ENCODE results near the gene CUBN.

The CUBN gene

DNA sequence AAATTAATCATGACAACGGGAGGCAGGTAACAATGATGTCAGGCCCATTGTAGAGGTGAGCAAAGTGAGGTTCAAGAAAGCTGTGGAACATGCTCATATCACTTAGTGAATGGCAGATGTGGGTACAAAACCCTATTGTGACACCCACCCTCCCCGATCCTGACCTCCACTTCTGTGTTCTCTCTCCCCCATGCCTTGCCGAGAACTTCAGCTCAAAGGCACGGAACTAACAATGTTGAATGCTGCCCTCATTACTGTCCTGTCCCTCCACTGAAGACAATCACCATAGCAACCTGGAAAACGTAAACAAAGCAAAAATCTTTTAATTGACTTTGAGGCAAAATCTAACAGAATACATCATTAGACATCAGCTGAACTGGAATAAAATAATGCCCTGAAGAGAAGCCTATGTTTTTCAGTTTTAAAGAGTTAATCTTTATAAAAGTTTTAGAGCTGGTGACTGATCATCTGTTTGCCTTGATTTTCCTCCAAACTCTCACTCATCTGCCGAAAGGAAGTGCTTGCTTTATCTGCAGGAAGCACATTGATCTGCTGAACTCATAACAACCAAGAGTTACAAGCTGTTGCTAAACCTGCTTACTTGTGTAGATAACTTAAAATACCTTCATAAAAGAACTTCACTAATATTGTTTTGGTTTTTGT lies 133.6 kb downstream of the CUBN start:
- DNase-seq (ENCODE audit: low spot score in 2 of 2): peak in 1 of 2 experiments; percentile 12
- no peaks in the 10 kb centered on the region for H3K27me3 ChIP-seq (ENCODE audit: low read depth)
- no peak overlapping the region for H3K4me3 ChIP-seq
- no peaks in the 10 kb centered on the region for H3K9me3 ChIP-seq
- no peaks in the 10 kb centered on the region for H3K36me3 ChIP-seq (replicated peaks)
- H3K4me1 ChIP-seq: peaks cover 7% of the 10 kb centered on the region; the same call in 1 of the 2 replicates
- in situ Hi-C loops (cut with MboI; ENCODE audit: low sequenced_read_pairs): no loop called here

DNA sequence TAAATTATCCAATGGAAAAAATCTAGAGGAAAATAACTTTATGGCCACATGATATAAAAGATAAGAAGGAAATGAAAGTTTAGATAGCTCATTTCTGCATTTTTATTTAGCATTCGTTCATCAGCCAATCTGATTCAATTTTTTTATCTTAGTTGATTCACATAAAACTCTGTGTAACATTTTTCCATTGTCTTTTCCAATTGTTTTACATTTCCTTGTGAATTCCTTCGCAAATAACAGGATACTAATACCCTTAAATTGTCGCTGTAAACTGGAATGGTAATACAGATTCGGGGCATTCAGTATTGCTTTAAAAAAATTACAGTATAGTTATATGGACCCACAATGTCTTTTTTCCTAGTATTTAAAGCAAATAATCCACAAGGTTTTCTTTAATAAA lies 136.4 kb downstream of the CUBN start:
- DNase-seq (ENCODE audit: low spot score in 2 of 2): no peak
- Histone ChIP-seq H3K36me3 (replicated peaks) (no peaks in the 10 kb centered on the region), H3K4me3 (no peak overlapping the region), H3K27me3 (ENCODE audit: low read depth) (no peaks in the 10 kb centered on the region), H3K4me1 (peaks cover 7% of the 10 kb centered on the region; the same call in 1 of the 2 replicates), H3K9me3 (no peaks in the 10 kb centered on the region)
- in situ Hi-C loops (cut with MboI; ENCODE audit: low sequenced_read_pairs): no loop called here

DNA sequence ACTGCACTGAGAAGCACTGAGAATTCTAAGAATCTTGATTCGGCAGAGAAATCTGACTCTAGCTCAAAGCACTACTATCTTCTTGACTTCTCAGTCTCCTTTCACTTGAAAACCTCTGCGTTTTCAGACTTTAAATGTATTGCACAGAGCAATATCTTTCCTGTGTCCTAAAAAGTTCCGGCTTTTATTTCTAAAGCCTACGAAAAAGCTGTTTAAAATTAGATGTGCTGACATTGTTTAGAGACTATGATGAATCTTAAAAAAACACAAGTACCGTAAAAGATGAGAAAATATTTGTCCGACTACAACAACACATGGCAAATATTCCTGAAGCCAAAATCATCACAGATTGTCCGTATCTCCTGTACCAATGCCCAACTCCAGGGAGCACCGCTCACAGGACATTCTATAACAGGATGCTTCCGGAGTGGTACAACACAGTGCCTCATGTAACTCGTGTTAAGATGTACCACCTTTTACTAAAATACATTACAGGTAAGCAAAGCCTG lies 136.9 kb downstream of the CUBN start:
- no peak overlapping the region for H3K4me3 ChIP-seq
- H3K36me3 ChIP-seq (replicated peaks): no peaks in the 10 kb centered on the region
- H3K27me3 ChIP-seq (ENCODE audit: low read depth): no peaks in the 10 kb centered on the region
- no peaks in the 10 kb centered on the region for H3K9me3 ChIP-seq
- peaks cover 7% of the 10 kb centered on the region; the same call in 1 of the 2 replicates for H3K4me1 ChIP-seq
- no peak for DNase-seq (ENCODE audit: low spot score in 2 of 2)
- in situ Hi-C loops (cut with MboI; ENCODE audit: low sequenced_read_pairs): no loop called here

DNA sequence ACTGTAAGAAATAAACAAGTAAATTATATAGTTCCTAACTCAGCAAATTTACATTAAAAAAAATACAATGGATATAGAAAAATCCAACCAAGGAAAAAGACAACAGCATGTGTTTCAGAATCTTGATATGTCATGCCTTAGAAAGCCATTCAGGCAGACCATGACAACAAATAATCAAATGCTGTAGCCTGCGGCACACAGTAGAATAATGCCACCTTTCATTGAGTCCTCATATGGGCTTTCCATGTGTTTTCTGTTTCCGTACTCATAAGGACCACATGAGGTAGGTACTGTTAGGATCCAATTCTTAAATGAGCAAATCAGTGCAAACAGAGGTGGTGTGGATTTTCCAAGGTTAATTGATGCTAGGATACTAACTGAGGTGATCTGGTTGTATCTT lies 138.6 kb downstream of the CUBN start:
- Histone ChIP-seq H3K9me3 (no peaks in the 10 kb centered on the region), H3K4me1 (peaks cover 17% of the 10 kb centered on the region), H3K4me3 (no peak overlapping the region), H3K27me3 (ENCODE audit: low read depth) (no peaks in the 10 kb centered on the region), H3K36me3 (replicated peaks) (no peaks in the 10 kb centered on the region)
- in situ Hi-C loops (cut with MboI; ENCODE audit: low sequenced_read_pairs): no loop called here
- no peak for DNase-seq (ENCODE audit: low spot score in 2 of 2)

DNA sequence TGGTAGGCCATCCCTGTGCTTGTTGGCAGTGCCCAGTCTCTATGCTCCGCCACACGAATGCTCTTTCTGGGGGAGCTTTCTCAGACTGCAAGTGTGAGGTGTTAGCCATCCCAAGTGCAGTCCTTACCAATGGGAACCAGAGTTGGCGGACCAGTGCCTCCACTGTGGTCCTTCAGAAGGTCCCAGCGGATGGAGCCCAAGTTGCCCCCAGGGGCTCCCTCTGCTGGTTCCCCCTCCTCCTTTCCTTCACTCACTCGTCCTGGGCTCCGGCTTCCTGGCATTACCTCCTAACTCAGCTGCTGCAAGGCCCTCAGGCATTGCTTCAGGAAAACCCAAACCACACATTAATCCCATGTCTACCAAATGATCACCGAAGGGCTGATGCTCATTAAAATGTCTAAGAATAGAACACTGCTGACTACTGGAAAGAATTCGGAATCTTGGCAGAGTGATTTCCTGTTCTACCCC lies 139.8 kb downstream of the CUBN start:
- no peak for DNase-seq (ENCODE audit: low spot score in 2 of 2)
- in situ Hi-C loops (cut with MboI; ENCODE audit: low sequenced_read_pairs): no loop called here
- no peaks in the 10 kb centered on the region for H3K36me3 ChIP-seq (replicated peaks)

DNA sequence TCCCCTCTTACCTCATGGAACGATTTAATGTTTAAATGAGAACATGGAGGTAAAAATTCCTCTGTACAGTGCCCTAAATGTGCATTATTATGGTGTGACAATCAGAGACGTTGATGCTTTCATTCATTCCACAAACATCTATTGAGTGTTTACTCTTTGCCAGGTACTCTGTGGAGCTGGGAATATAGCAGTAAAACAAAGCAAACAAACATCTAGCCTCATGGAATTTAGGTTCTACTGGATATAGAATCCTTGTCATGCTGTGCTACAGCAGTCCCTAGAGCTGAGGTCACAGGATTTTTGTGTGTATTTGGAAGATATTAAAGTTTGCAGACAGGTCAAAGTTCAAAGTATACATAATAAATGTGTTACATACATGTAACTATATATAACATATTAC lies 140.7 kb downstream of the CUBN start:
- DNase-seq (ENCODE audit: low spot score in 2 of 2): no peak
- peaks cover 12% of the 10 kb centered on the region for H3K4me1 ChIP-seq
- H3K4me3 ChIP-seq: no peak overlapping the region
- H3K27me3 ChIP-seq (ENCODE audit: low read depth): no peaks in the 10 kb centered on the region
- H3K36me3 ChIP-seq (replicated peaks): no peaks in the 10 kb centered on the region
- no peaks in the 10 kb centered on the region for H3K9me3 ChIP-seq
- in situ Hi-C loops (cut with MboI; ENCODE audit: low sequenced_read_pairs): no loop called here

More for the DNA sequence above, 139.8 kb downstream of the CUBN start:
- Histone ChIP-seq H3K4me1 (peaks cover 15% of the 10 kb centered on the region), H3K27me3 (ENCODE audit: low read depth) (no peaks in the 10 kb centered on the region), H3K4me3 (no peak overlapping the region), H3K9me3 (no peaks in the 10 kb centered on the region)

DNA sequence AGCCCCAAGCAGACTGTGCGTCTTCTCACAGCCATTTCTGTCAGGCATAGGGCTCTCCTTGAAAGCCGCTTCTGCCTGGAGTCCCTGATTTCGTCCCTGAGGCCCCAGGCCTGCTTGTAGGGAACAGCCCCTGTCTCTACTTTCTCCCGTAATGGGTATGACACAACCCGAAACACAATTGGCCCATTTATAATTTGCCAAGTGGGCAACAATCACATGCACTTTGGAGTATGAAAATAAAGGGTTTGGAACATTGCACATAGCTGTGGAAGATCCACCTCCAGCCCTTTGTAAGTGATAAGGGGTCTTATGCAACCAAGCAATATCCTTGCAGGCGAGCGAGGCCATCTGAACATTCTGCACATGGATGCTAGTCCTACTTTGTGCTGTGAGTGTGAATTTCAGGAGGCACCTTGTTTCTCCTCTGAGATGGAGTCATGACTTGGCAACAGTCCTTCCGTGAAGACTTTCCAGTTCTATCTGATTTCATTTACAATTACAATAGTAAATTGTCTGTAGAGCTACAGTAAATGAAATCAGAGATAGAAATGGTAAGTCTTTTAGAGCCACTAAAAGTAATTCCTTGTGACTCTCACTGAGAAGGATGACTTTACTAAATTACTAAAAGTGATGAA lies 141.5 kb downstream of the CUBN start:
- Histone ChIP-seq H3K4me1 (peaks cover 10% of the 10 kb centered on the region), H3K27me3 (ENCODE audit: low read depth) (no peaks in the 10 kb centered on the region), H3K36me3 (replicated peaks) (no peaks in the 10 kb centered on the region), H3K4me3 (no peak overlapping the region), H3K9me3 (no peaks in the 10 kb centered on the region)
- DNase-seq (ENCODE audit: low spot score in 2 of 2): no peak
- in situ Hi-C loops (cut with MboI; ENCODE audit: low sequenced_read_pairs): no loop called here

DNA sequence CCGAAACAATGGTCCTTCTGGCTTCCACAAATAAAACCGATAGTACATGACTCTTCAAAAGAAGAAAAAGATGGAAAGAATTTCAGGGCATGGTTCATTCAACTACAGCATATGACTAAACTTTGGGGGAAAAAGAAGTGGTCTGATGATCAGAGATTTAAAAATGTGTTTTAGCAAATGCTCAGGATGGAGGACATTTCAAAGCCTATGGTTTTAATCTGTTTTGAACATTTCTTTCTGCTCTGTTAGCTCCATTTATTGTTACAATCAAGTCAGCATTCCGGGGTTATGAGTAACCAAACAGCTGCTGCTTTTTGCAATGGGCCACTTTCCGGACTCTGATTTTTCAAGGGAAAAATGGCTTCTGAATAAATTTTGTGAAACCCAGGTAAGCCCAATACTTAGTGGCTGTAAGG lies 142.4 kb downstream of the CUBN start:
- Histone ChIP-seq H3K36me3 (replicated peaks) (no peaks in the 10 kb centered on the region), H3K27me3 (ENCODE audit: low read depth) (no peaks in the 10 kb centered on the region), H3K9me3 (no peaks in the 10 kb centered on the region), H3K4me3 (no peak overlapping the region), H3K4me1 (peaks cover 10% of the 10 kb centered on the region)
- no peak for DNase-seq (ENCODE audit: low spot score in 2 of 2)
- in situ Hi-C loops (cut with MboI; ENCODE audit: low sequenced_read_pairs): no loop called here

DNA sequence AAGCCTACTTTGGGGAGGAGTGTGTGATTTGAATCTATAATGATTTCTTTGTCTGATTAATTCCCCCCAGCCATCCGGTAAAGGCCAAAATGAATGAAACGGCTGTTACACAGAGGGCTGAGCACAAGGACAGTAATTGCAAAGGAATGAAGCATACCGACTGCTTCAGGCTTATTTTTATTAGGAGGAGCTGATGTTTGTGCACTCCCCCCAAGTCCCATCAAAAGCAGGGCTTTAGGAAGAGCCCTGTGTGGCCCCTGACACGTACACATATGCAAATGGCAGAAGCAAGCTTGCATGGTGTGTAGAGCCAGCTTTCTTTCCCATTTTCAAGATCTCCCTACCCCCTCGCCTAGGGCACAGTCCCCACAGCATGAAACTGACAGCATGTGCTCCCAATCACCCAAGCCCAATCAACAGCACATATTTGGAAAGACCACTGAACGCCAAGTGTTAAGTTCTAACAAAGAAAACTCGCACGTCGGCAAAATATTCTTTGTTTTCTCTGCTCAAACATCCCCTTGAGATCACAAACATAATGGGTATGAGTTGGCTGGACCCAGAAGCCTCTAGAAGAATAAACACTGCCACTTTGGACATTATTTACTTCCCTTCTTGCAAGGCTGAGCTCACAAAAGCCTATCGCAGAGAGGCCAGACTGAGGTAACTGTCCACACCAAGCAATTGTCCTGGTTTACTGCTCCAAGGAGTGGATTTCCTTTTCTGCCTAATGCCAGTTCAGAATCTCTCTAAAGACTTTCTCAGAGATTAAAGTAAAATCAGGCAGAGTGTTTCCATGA lies 143.0 kb downstream of the CUBN start:
- no peaks in the 10 kb centered on the region for H3K9me3 ChIP-seq
- no peaks in the 10 kb centered on the region for H3K36me3 ChIP-seq (replicated peaks)
- no peak overlapping the region for H3K4me3 ChIP-seq
- in situ Hi-C loops (cut with MboI; ENCODE audit: low sequenced_read_pairs): no loop called here
- H3K4me1 ChIP-seq: peaks cover 10% of the 10 kb centered on the region
- no peaks in the 10 kb centered on the region for H3K27me3 ChIP-seq (ENCODE audit: low read depth)
- DNase-seq (ENCODE audit: low spot score in 2 of 2): peak; percentile 57 to 66

DNA sequence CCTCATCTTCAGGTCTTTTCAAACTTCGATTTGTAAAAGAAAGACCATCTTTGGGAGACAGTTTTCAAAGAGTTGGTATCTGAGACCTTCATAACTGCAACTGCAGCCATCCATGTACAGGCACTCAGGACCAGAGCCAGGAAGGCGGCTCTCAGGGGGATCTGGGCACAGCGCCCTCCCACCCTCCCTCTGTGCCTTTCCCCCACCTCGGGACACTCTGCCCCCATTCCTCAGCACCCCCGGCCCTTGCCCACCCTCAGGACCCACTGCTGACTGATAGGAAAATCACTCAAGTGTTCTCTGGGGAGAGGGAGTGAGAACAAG lies 143.6 kb downstream of the CUBN start:
- in situ Hi-C loops (cut with MboI; ENCODE audit: low sequenced_read_pairs): no loop called here
- DNase-seq (ENCODE audit: low spot score in 2 of 2): no peak
- H3K36me3 ChIP-seq (replicated peaks): no peaks in the 10 kb centered on the region
- H3K4me1 ChIP-seq: peaks cover 10% of the 10 kb centered on the region
- H3K4me3 ChIP-seq: no peak overlapping the region
- H3K27me3 ChIP-seq (ENCODE audit: low read depth): no peaks in the 10 kb centered on the region
- H3K9me3 ChIP-seq: no peaks in the 10 kb centered on the region

DNA sequence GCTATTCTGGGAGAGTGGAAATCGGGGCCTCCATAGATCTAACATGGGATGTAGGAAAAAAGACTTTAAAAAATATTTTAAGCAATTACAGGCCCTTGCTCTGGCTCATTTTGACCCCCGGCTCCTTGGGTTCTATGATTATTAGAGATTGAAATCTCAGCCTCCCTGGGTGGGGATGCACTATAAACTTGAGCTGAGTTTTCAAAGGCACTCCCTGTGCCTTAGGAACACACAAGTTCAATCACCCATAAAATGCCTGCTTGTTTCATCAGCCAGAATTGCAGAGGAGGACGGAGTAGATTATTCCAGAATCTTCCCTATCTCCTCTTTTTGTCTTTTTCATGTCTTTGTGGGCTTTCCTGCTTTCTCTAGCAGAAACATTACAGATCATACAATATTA lies 145.4 kb downstream of the CUBN start:
- no peaks in the 10 kb centered on the region for H3K27me3 ChIP-seq (ENCODE audit: low read depth)

DNA sequence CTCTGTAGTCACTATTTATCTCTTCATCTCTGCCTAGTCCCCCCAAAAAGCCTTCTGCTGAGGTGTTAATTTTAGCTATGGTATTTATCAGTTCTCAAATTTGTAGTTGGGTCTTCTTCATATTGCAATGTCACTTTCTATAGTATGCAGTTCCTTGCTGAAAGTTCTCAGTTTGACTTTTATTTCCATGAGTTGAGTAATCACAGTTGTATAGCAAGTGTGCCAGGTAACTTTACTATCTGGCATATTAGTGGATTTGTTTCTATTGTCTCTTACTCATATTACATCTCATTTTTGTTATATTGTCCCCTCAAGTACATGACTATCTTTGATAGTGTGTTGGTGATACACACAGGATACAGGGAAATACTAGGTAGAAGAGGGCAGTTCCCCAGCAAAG lies 152.8 kb downstream of the CUBN start:
- in situ Hi-C loops (cut with MboI; ENCODE audit: low sequenced_read_pairs): no loop called here
- Histone ChIP-seq H3K4me1 (no peaks in the 10 kb centered on the region), H3K4me3 (no peak overlapping the region), H3K36me3 (replicated peaks) (no peaks in the 10 kb centered on the region), H3K9me3 (no peaks in the 10 kb centered on the region), H3K27me3 (ENCODE audit: low read depth) (no peaks in the 10 kb centered on the region)
- DNase-seq (ENCODE audit: low spot score in 2 of 2): no peak

More for the DNA sequence above, 145.4 kb downstream of the CUBN start:
- in situ Hi-C loops (cut with MboI; ENCODE audit: low sequenced_read_pairs): no loop called here
- no peaks in the 10 kb centered on the region for H3K36me3 ChIP-seq (replicated peaks)
- H3K9me3 ChIP-seq: no peaks in the 10 kb centered on the region
- no peak overlapping the region for H3K4me3 ChIP-seq
- DNase-seq (ENCODE audit: low spot score in 2 of 2): no peak
- H3K4me1 ChIP-seq: peaks cover 10% of the 10 kb centered on the region

DNA sequence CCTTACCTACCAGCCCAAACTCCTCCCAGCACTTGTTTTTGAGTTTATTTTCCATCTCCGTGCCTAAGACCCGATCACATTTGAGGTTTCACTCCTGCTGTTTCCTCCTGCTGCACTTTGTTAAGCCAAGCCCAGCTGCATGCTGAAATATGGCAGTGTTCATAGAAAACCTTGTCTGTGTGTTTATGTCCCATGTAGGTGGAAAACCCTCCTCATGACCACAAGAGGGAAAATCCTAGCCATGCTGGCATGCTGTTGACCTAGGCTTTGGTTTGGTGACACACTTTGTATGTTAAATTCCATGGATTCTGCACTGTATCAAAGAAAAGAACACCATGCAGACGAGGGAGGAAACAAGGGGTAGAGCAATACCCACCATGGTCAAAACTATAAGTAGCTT lies 154.4 kb downstream of the CUBN start:
- H3K27me3 ChIP-seq (ENCODE audit: low read depth): no peaks in the 10 kb centered on the region
- no peak overlapping the region for H3K4me3 ChIP-seq
- no peak for DNase-seq (ENCODE audit: low spot score in 2 of 2)
- in situ Hi-C loops (cut with MboI; ENCODE audit: low sequenced_read_pairs): no loop called here
- no peaks in the 10 kb centered on the region for H3K4me1 ChIP-seq
- H3K36me3 ChIP-seq (replicated peaks): no peaks in the 10 kb centered on the region
- no peaks in the 10 kb centered on the region for H3K9me3 ChIP-seq
